Measurements from ENCODE around the gene ADAR. TPM values are rescaled to one million over a fixed set of nuclear protein-coding genes. Genes with fewer than 3 reads are reported as not detected.

The ADAR gene
- total RNA-seq, 1 donor from 2014 or later: 209 TPM

DNA sequence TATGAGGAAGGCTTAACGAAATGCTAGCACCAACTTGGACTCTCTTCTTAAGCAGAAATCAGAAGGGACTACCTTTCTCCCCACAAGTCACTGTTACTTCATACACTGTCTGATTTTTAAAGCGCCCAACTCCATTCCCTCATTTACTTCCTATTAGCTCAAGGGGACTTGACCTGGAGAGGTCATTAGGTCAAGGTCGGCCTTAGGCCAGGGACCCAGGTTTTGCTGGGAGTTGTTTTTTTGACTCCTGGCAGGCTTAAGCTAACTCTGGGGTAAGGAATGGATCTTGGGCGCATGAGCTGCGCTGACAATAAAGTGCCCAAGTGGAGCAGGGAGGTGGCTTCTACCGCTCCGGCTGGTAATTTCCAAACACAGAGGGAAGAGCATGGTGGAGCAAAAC lies 16.8 kb downstream of the ADAR start:
- peaks cover 90% of the 10 kb centered on the region for H3K36me3 Mint-ChIP-seq (ENCODE audit: low read depth)
- ChIA-PET POLR2A (interaction anchor here (0.6 kb wide), 1 partner anchor 21 kb away, joined by 3 read pairs; no protein-coding TSS in a partner anchor), CTCF (no interaction called here)
- no peak overlapping the region for H3K27ac Mint-ChIP-seq
- no peak for DNase-seq
- no peaks in the 10 kb centered on the region for H3K4me1 Mint-ChIP-seq
- H3K27me3 Mint-ChIP-seq: no peaks in the 10 kb centered on the region
- ATAC-seq (ENCODE audit: low read depth): no peak
- TF ChIP-seq, protein P1, sequence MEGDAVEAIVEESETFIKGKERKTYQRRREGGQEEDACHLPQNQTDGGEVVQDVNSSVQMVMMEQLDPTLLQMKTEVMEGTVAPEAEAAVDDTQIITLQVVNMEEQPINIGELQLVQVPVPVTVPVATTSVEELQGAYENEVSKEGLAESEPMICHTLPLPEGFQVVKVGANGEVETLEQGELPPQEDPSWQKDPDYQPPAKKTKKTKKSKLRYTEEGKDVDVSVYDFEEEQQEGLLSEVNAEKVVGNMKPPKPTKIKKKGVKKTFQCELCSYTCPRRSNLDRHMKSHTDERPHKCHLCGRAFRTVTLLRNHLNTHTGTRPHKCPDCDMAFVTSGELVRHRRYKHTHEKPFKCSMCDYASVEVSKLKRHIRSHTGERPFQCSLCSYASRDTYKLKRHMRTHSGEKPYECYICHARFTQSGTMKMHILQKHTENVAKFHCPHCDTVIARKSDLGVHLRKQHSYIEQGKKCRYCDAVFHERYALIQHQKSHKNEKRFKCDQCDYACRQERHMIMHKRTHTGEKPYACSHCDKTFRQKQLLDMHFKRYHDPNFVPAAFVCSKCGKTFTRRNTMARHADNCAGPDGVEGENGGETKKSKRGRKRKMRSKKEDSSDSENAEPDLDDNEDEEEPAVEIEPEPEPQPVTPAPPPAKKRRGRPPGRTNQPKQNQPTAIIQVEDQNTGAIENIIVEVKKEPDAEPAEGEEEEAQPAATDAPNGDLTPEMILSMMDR (IDR thresholded peaks at IDR 0.05): no peak
- intact Hi-C loops (cut with micrococcal nuclease): no loop called here
- H3K9me3 Mint-ChIP-seq: no peaks in the 10 kb centered on the region
- H3K4me3 Mint-ChIP-seq: no peak overlapping the region

DNA sequence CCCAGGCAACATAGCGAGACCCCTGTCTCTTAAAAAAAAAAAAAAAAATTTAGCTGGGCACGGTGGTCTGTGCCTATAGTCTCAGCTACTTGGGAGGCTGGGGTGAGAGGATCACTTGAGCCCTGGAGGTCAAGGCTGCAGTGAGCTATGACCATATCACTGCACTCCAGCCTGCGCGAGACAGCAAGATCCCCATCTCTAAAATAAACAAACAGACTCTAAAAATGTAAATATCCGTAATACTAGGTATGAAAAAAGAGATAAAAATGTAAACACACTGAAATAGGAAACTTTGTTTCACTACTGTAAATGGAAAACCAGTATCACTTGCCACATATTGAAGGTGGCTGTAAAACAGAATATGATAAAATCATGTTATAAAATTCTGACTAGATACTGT lies 17.2 kb downstream of the ADAR start:
- Mint-ChIP-seq H3K27ac (no peak overlapping the region), H3K36me3 (ENCODE audit: low read depth) (peaks cover 91% of the 10 kb centered on the region), H3K4me3 (no peak overlapping the region), H3K4me1 (peaks cover under 1% of the 10 kb centered on the region), H3K9me3 (no peaks in the 10 kb centered on the region), H3K27me3 (no peaks in the 10 kb centered on the region)
- TF ChIP-seq, protein P1 (IDR thresholded peaks at IDR 0.05): no peak
- CTCF ChIA-PET: no interaction called here
- intact Hi-C loops (cut with micrococcal nuclease): no loop called here
- no peak for DNase-seq
- POLR2A ChIA-PET: interaction anchor here (0.6 kb wide), 1 partner anchor 22 kb away, joined by 3 read pairs; no protein-coding TSS in a partner anchor
- ATAC-seq (ENCODE audit: low read depth): no peak

DNA sequence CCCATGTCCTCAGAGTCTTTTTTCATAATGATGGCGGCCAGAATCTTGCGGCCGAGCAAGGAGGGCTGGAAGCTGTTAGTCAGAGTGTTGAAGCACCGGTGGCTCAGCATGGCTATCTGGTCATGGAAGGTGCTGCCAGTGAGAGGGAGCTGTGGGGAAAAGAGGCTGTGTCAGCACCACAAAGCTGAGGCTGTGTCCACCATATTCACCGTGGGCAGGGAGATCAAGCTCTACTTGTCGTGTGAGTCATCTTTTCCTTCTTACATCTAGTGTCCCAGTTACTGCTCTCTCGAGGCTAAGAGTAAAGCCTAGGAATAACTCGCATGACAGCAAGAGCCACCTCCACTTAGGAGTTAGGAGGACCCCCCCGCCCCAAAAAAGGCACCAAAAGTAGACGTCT lies 18.2 kb downstream of the ADAR start:
- Mint-ChIP-seq H3K27ac (no peak overlapping the region), H3K4me1 (peaks cover 8% of the 10 kb centered on the region), H3K27me3 (no peaks in the 10 kb centered on the region), H3K4me3 (no peak overlapping the region), H3K9me3 (no peaks in the 10 kb centered on the region), H3K36me3 (ENCODE audit: low read depth) (peaks cover 94% of the 10 kb centered on the region)
- no peak for ATAC-seq (ENCODE audit: low read depth)
- no peak for DNase-seq
- TF ChIP-seq, protein P1 (IDR thresholded peaks at IDR 0.05): no peak
- intact Hi-C loops (cut with micrococcal nuclease): no loop called here
- POLR2A ChIA-PET: interaction anchor here (0.5 kb wide), 1 partner anchor 36 kb away, joined by 3 read pairs; no protein-coding TSS in a partner anchor
- CTCF ChIA-PET: no interaction called here

DNA sequence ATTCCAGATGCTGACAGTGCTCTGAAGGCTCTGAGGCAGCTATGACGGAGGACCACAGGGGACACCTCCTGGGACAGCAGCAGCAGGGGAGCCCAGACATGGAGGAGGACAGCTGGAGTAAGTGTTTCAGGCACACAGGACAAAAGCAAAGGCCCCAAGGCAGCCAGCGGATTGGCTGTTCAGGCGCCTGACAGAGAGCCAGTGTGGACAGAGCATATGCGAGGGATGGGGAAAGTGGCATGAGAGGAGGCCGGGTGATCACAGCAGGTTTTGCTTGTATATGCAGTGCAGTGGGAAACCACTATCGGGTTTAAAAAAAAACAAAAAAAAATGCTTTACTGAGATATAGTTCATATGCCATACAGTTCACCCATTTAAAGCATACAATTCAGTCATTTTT lies 21.3 kb downstream of the ADAR start:
- ChIA-PET POLR2A (no interaction called here), CTCF (no interaction called here)
- no peaks in the 10 kb centered on the region for H3K27me3 Mint-ChIP-seq
- peaks cover 20% of the 10 kb centered on the region for H3K4me1 Mint-ChIP-seq
- no peaks in the 10 kb centered on the region for H3K9me3 Mint-ChIP-seq
- intact Hi-C loops (cut with micrococcal nuclease): no loop called here
- no peak overlapping the region for H3K27ac Mint-ChIP-seq
- DNase-seq (no peak), ATAC-seq (ENCODE audit: low read depth) (no peak)
- no peak overlapping the region for H3K4me3 Mint-ChIP-seq
- peaks cover 97% of the 10 kb centered on the region for H3K36me3 Mint-ChIP-seq (ENCODE audit: low read depth)
- TF ChIP-seq, protein P1 (IDR thresholded peaks at IDR 0.05): no peak

DNA sequence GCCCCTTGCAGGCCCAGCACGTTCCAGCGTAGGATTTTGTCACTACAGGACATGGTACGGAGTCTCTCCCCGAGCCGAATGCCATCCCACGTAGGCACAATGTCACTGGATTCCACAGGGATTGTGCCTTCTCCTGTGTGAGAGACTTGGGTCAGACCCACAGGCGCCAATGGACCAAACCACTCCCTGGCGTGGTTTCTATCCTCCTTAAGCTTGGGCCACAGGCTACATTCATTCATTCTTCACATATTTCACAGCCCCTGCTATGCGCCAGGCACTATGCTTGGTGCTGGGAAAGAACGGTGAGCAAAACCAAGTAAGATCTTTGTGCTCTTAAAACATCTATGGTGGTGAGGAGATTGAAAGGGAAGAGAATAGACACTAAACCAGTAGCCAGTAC lies 21.8 kb downstream of the ADAR start:
- intact Hi-C loops (cut with micrococcal nuclease): no loop called here
- Mint-ChIP-seq H3K27ac (no peak overlapping the region), H3K27me3 (no peaks in the 10 kb centered on the region), H3K36me3 (ENCODE audit: low read depth) (peaks cover 96% of the 10 kb centered on the region), H3K4me1 (peaks cover 20% of the 10 kb centered on the region), H3K9me3 (no peaks in the 10 kb centered on the region), H3K4me3 (no peak overlapping the region)
- DNase-seq: no peak
- TF ChIP-seq, protein P1 (IDR thresholded peaks at IDR 0.05): no peak
- ChIA-PET POLR2A (no interaction called here), CTCF (no interaction called here)
- ATAC-seq (ENCODE audit: low read depth): no peak
